Spleen (tissue), 7 donors: Measurements from ENCODE around the gene NIT2.

Experiments
- CTCF ChIP-seq, 11 experiments: fragments of 200-600 bp in 7 of 11; fragments of 450-650 bp in 4 of 11; sonication (generic) in 4 of 11; IDR thresholded peaks in 8 of 11; conservative IDR thresholded peaks in 3 of 11; 1 replicate in 7 of 11; 2 replicates in 4 of 11; pipeline versions ENCODE4 v1.4.0 to v1.8.0; 2016 to 2021; ENCODE audit warnings: antibody characterized with exemption in 11 of 11, inconsistent platforms in 4 of 11, mild to moderate bottlenecking in 1 of 11
- POLR2A ChIP-seq, 3 donors: fragments of 450-650 bp; IDR thresholded peaks; one replicate each; pipeline ENCODE4 v1.5.1; 2017; ENCODE audit warnings: antibody characterized with exemption in 3 of 3, mild to moderate bottlenecking in 1 of 3
- POLR2AphosphoS5 ChIP-seq, 3 donors: sonication (generic); formaldehyde crosslinking; IDR thresholded peaks; one replicate each; pipeline ENCODE4 v1.5.1; 2017; ENCODE audit warnings: antibody characterized with exemption in 3 of 3
- donor health status: DM: no; HTN: no; CAD: no; lungs with moderate emphysema.
- donor health status: DM: no; HTN: no; CAD: no.
- donor health status: DM: no; HTN: no; CAD: no.

GRCh38 chr3:100354850-100355249, 20.3 kb downstream of the NIT2 start:
- no peak for TF ChIP-seq CTCF (IDR thresholded peaks at IDR 0.05 in 8 of 11, conservative IDR thresholded peaks at IDR 0.05 in 3 of 11)
- no peak for TF ChIP-seq POLR2A (IDR thresholded peaks at IDR 0.05)
- no peak for TF ChIP-seq POLR2AphosphoS5 (IDR thresholded peaks at IDR 0.05)
